Stimulated activated CD8-positive, alpha-beta memory T cell treated with anti-CD3 and anti-CD28 coated beads, Interleukin-7, amount 100 ng/mL, for 1 hour (primary cell): Measurements from ENCODE around the gene KMT2E.

Experiments
- DNase-seq, 2 donors: peaks; one replicate each; pipeline ENCODE4 v3.0.0-alpha.2; 2020; ENCODE audit warnings: low read depth in 2 of 2

KMT2E gene

DNA sequence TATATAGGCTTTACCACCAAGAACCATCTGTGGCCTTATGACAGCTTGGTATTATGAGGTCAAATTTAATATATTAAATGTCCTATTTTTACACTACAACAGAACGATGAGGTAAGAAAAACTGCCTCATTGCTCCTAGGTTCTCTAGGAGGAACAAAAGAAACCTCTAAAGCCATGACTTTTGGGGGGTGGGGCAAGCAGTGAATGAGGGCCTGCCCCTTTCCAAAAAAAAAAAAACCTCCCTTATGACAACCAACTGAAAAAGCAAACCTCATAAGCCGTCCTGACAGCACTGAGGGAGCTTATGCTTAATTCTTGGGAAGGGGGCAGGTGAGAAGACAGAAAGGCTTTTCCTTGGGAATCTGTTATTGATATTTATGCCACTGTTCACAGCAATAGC lies 116.6 kb downstream of the KMT2E start:
- no peak for DNase-seq

DNA sequence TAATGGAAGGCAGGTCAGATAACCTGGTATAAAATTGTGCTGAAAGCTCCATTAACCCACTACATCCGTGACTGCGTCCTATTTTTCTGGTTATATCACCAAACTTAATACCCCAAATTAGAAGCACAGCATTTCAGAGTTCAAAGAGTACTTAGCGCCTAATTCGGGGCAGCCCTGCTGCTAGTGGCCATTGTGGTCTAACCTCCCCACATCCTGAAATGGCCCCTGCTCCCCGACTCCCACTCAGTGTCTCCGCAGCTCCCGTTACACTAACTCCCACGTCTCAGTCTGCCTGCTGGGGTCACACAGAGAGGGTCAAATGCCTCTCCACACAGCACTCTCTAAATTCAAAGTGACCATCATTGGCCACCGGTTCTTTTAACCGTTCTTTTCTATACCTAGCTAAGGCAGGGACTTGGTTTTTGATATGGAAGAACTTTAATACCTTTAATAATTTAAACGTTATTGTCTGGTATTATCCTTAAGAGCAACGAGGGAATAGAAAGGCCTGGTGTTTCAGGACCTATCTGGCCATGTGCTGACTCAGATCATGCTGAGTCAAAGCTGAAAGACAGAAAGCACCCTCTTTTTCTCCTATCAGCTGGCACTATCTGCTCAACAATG lies 117.1 kb downstream of the KMT2E start:
- no peak for DNase-seq

DNA sequence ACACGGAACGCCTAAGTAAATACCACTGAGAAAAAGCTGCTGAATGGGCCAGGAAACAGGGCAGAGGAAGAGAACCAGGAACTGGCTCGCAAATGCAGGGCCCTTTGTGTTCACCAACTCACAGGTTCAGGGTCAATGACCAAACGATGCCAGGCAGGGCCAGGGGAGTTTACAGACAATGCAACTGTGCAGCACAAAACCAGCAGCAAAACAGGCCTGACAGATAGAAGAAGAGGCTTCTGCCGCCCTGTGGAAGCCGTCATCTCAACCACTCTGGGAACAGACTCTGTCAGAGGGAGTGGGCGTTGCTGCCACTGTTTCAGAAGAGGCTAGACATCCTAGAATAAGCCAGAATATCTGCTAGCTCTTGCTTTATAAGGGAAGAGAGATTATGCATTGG lies 117.9 kb downstream of the KMT2E start:
- DNase-seq, result no peak

DNA sequence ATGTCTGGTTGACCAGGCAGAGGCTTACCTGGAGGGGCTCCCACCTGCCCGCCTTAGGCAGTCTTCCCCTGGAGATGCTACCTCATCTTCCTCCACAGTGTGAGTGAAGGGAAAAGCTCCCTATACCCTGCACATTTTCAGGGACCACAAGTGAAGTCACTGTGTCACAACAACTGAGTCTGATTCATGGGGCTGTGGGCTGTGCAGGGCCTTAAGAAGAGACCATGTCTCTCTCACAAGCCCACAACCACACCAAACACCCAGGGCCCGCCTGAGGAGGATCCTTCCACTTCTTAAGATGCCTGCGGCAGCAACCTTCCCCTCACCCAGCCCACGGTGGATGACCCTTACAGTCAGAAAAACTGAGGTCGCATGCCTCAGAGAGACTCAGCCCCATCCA lies 118.3 kb downstream of the KMT2E start:
- DNase-seq, result no peak

DNA sequence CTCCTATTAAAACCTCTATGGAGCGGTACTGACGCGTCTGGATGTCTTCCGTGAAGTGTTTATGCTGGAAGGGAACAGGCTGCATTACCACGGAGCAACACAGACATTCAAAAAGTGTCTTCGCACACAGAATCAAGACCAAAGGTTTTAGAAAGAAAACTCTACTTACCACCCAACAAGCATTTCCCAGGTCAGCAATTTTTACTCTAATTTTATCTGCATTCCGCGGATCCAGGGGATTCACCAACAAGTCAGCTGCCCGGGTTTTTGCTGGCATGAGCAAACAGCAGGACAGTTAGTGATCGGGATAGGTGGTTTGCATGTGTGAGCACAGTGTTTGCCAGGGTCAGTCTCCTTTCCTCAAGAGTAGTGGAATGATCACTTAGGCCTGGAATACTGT lies 118.8 kb downstream of the KMT2E start:
- no peak for DNase-seq

DNA sequence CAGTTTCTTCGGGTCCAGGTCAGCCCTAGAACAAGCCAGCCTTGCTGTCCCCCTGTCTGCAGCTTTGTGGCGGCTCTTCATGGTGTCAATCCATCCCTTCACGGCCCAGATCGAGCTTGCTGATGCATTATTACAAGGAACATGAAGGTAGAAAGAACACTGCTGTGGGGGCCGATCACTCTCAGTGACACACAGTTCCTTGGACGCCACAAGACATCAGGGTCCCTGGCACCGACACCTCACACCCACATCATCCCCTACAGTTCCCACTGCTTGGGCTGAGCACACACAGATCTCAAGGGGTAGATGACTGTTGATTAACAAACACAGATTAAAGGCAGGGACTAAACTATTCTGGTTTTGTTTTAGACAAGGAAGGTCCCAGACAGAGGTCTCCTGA lies 119.4 kb downstream of the KMT2E start:
- DNase-seq, result no peak

DNA sequence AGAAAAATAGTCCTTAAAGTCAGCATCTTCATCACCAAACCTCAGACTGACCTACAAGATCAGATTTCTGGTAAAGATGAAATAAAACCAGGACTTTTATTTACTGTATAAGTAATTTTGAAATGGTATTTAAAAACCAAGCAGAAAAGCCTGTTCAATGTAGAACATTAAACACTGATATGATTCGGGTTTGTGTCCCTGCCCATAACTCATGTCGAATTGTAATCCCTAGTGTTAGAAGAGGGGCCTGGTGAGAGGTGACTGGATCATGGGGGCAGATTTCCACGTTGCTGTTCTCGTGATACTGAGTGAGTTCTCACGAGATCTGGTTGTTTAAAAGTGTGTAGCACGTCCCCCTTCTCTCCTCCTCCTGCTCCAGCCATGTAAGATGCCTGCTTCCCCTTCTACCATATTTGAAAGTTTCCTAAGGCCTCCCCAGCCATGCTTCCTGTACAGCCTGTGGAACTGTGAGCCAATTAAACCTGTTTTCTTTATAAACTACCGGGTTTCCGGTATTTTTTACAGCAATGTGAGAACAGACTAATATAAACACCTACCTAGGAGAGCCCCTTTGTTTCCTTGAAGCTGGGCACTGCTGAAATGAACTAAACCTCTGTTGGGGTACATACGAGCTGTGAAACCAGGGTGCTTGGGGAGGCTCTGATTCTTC lies 120.1 kb downstream of the KMT2E start:
- DNase-seq, result no peak

DNA sequence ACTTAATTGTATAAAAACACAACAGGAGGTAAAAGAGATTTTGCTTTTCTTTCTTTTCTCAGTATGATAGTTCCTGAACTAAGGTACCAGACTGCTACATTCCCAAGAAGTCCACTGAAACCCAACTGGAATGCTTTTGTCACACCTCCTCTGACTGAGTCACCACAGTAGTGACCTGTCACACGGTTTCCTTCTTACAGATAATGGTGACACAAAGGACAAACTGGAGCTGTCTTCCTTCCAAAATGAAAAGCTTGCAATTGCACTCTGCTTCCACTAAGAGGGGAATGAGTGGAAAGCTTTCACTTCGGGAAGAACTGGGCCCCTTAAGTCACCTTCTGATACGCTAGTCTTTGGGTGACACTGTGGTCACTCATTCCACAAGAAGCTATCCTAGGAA lies 122.2 kb downstream of the KMT2E start:
- DNase-seq, result no peak

DNA sequence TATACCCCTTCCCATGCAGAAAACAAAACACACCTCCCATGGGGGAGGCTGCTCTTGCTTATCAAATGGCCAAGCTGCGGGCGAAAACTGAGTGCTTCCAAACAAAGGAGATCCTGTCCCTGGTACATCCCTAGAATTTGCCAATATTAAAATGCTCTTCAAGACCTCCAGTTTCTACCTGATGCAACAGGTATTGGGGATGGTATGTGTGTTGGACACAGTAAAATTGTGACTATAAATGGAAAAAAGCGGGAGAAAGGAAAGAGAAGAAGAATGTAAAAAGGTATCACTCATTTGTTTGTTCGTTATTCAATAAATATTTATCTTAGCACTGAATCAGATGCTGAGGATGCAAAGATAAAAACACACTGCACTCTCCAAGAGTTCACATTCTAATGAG lies 123.9 kb downstream of the KMT2E start:
- no peak for DNase-seq

DNA sequence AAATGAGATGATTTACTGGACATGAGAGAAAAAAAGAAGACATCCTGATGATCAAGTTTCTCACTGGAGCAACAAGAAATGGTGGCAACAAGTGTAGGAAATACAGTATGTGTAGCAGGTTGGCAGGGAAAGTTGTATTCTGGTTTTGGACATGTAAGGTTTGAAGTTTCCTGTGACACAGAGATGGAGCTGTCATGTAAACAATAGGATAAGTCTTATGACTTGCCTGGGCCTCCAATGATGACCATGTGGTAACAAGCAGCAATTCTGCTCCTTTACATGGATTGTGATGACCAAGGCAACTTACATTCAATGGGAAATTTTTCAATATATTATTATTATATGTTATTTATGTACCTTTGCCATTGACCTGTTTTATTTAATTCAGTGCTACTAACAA lies 125.4 kb downstream of the KMT2E start:
- DNase-seq, result no peak

DNA sequence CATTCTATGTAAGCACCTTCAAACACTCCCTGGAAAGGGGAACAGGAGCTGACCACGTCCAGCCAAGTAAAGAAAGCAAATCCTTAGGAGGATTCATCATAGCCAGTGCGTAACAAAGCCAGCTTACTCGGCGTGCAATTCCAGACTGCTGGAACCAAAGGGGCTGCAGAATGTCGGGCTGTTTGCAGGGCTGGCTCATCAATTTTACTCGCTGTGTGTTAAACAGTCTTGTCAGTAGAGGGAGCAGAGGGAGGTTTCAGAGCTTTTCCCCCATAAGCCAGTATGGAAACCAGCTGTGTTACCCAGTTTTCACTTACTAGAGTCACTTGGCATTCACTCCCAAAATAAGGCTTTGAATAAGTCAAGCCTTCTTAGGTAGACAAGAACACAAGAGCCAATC lies 127.1 kb downstream of the KMT2E start:
- no peak for DNase-seq

DNA sequence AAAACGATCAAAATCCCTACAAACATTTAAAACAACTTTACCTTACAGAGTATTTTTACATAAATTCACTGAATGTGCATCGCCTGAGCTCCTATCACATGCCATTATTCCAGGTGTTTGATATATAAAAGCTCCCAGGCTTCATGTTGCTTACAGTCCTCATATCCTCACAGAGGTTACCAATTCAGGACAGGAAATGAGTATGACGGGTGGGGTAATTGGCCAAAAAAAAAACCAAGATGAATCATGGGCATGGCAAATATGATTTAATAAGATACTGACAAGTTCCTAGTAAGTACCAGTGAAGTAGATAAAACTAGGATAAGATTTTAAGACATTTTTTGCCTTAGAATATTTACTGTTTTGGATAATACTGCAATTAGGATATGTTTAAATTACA lies 135.8 kb downstream of the KMT2E start:
- no peak for DNase-seq

DNA sequence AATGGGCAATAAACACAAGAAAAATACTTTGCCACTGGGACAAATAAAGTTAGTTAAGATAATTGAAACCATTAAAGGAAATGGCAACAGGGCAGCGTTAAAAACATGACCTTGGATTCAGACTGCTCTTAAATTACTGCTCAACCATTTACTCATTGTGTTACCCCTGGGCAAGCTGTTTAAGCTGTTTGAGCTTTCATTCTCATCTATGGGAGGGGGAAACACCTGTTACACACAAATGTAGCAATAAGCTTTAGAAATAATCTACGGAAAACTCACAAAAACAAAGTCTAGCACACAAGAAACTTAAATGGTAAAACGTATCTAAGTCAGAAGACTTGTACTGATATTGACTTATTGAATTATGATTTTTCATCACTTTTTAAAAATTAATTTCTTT lies 137.1 kb downstream of the KMT2E start:
- DNase-seq, result no peak

DNA sequence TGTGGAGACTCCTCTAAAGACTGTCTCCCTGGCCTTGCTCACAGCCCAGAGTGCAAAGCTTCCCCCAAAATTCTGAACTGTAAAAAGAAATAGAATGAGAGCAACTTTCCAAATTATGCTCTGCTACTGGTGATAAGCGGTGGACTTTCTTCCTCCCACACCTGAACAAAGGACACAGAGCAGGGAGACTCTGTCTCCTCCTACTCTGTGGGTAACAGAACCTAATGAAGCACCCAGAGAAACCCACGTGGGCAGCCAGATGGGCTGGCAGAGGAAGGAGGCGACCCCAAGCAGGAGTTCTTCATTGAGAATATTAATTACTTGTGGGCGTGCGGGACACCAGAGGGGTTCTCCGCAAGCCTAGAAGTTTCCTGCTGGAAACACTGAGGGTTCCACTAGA lies 139.5 kb downstream of the KMT2E start:
- DNase-seq, result no peak

DNA sequence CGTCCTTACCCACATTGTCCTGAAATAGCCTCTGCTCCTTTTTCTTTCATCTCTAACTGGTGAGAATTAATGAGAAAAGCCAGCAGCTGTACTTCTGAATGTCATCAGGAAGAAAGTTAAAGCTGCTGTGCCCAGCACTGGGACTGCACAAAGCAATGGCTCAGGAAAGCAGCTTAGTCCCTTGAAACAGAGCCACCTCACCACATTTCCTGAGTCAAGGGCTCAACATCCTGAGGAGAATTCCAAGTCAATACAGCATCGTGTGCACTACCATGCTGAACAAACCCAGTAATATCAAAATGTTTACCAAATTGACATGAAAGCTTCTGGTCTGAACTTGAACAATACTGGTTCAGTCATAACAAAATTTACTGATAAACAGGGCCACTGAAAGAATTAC lies 140.1 kb downstream of the KMT2E start:
- no peak for DNase-seq

DNA sequence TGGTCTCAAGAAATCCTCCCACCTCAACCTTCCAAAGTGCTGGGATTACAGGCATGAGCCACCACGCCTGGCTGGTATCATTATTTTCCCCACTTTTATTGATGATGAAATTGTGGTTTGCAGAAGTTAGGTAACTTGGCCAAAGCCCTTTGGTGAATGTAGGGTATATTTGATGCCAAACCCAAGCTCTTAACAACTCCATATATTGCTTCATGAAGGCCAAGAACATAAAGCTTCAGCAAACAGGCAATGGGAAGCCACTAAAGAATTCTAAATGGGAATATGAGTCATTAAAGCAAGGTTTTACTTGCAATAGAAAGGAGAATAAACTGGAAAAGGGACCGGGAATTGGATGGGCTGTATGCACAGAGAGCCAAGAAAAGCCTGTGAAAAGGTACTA lies 142.7 kb downstream of the KMT2E start:
- no peak for DNase-seq

DNA sequence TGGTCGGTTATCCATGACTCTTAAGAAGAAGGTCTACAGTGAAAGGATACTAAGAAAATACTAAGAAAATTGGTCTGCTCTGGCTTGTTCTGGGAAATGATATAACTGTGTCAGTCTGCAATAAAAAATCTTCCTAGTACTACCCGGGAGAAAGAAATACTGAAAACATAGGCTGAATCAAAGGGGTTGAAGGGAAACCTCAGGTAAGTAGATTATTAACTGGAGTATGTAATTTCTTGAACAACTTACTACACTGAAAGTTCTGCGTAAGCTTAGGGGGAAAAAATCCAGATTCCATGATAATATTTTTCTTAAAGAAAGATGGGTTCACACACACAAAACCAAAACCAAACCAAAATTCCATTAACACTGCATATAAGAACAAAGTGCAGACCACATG lies 143.3 kb downstream of the KMT2E start:
- DNase-seq, result no peak

DNA sequence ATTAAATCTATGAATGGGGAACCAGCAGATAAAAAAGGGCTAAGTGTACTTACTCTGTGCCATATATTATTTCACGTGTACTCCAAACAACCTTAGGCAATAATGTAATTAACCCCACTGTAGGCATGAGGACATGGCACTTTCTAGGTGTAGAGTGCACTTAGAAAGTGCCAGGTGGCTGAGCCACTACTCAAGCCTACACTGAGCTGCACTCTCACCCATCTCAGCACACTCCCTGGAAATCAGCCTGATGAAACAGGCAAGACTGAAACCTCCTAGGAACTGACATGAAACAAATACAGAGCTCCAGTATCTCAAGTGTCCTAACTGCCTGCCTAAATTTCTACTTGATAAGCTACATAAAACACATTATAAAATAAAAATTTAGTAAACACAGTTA lies 147.4 kb downstream of the KMT2E start:
- no peak for DNase-seq
